A673 (cell line): ENCODE measurements around the gene GNAZ. TPM values are rescaled to one million over a fixed set of nuclear protein-coding genes. Genes with fewer than 3 reads are reported as not detected.

Experiments used
- BruUV-seq: library from RNA; stranded (reverse); fragments of 400-500 nt; replicated peaks from 2 replicates; lab custom pipeline; 2021; lab: Mats Ljungman, UMichigan
- CTCF ChIA-PET: fragments of 300-600 bp; sonication (Branson Sonifier 250); formaldehyde crosslinking; loops from one replicate; lab custom pipeline; 2022; ENCODE audit warnings: antibody characterized with exemption; lab: Charles Lee
- POLR2A ChIA-PET: fragments of 300-600 bp; sonication (Branson Sonifier 250); formaldehyde crosslinking; loops from one replicate; lab custom pipeline; 2022; ENCODE audit warnings: antibody characterized with exemption; ENCODE audit not compliant: low non-redundant PET; lab: Charles Lee
- DNase-seq: peaks from one replicate; pipeline ENCODE4 v3.0.0-alpha.2; 2015; ENCODE audit warnings: low spot score
- H3K27ac ChIP-seq: fragments of 200-600 bp; sonication (generic); 2 replicates; pipeline ENCODE4 v1.5.1; 2016; ENCODE audit warnings: mixed run types, low read depth, mild to moderate bottlenecking, mixed read lengths, antibody characterized with exemption, low read length; ENCODE audit not compliant: poor library complexity, severe bottlenecking
- H3K27me3 ChIP-seq: fragments of 200-600 bp; sonication (generic); replicated peaks from 2 replicates; pipeline ENCODE4 v1.6.1; 2017; ENCODE audit warnings: mixed run types, low read depth, mild to moderate bottlenecking, mixed read lengths, antibody characterized with exemption, low read length; ENCODE audit not compliant: insufficient read depth, poor library complexity
- H3K36me3 ChIP-seq: fragments of 200-600 bp; sonication (generic); 2 replicates; pipeline ENCODE4 v1.6.1; 2016; ENCODE audit warnings: mixed run types, mild to moderate bottlenecking, mixed read lengths, antibody characterized with exemption, low read length; ENCODE audit not compliant: insufficient read depth, poor library complexity, severe bottlenecking
- H3K4me1 ChIP-seq: fragments of 200-600 bp; sonication (generic); 2 replicates; pipeline ENCODE4 v1.6.1; 2017; ENCODE audit warnings: mixed run types, mild to moderate bottlenecking, mixed read lengths, antibody characterized with exemption, low read length; ENCODE audit not compliant: insufficient read depth, poor library complexity, severe bottlenecking
- H3K4me3 ChIP-seq: fragments of 200-600 bp; sonication (generic); 2 replicates; pipeline ENCODE4 v1.5.1; 2016; ENCODE audit warnings: low read depth, mixed run types, mild to moderate bottlenecking, mixed read lengths, low read length; ENCODE audit not compliant: poor library complexity, severe bottlenecking
- H3K9me3 ChIP-seq: fragments of 200-600 bp; sonication (generic); 2 replicates; pipeline ENCODE4 v1.6.1; 2016; ENCODE audit warnings: mixed run types, low read depth, mild to moderate bottlenecking, mixed read lengths, antibody characterized with exemption, low read length; ENCODE audit not compliant: poor library complexity, severe bottlenecking
- EZH2 ChIP-seq: fragments of 200-600 bp; sonication (generic); IDR thresholded peaks from 2 replicates; pipeline ENCODE4 v1.6.1; 2017; ENCODE audit warnings: borderline replicate concordance, low read depth, mild to moderate bottlenecking, mixed read lengths, antibody characterized with exemption, low read length; ENCODE audit not compliant: poor library complexity, severe bottlenecking
- intact Hi-C: fragments of 100-400 bp; cut with micrococcal nuclease; formaldehyde crosslinking; loops from one replicate; pipeline ENCODE4 v1.10.0; 2022; ENCODE audit not compliant: unreplicated experiment
- total RNA-seq: library from RNA; stranded (reverse); gene quantifications from 2 replicates; pipeline ENCODE4 v1.2.3, GENCODE V29; 2021
- TF ChIP-seq, protein P1 (sequence below): fragments of 300-800, 200-600 bp; sonication (generic); conservative IDR thresholded peaks from 2 replicates; pipeline ENCODE4 v1.5.1; 2017; ENCODE audit warnings: low read depth, mild to moderate bottlenecking, antibody characterized with exemption, low read length, moderate library complexity, mixed read lengths

Gene GNAZ
- total RNA-seq, 1 experiment from 2014 or later = 5.1 TPM

DNA sequence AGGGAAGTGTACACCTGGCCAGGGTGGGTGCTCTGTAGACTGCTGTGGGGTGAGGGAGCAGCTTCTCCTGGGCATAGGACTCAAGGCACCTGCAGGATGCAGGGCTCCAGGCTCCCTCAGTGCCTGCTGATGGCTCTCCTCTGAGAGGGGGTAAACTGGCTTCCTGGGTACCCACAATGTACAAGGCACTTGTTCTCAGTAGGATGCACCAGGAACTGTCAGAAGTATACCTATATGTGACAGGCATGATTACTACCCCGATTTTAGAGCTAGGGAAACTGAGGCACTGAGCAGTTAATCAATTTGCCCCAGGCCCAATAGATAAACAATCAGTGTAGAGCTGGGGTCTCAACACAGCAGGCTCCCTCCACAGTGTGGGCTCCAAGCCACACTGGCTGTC, 31.4 kb upstream of the GNAZ start:
- no peak for DNase-seq
- H3K9me3 ChIP-seq = no peaks in the 10 kb centered on the region
- no peaks in the 10 kb centered on the region for H3K27me3 ChIP-seq
- BruUV-seq = no TSS peak
- intact Hi-C loops = no loop called here
- ChIA-PET POLR2A (no interaction called here), CTCF (no interaction called here)
- no peak overlapping the region for H3K4me3 ChIP-seq
- H3K27ac ChIP-seq = no peak overlapping the region
- H3K4me1 ChIP-seq = peaks cover 9% of the 10 kb centered on the region
- H3K36me3 ChIP-seq = no peaks in the 10 kb centered on the region
- TF ChIP-seq EZH2 = no peak
- TF ChIP-seq, protein P1, sequence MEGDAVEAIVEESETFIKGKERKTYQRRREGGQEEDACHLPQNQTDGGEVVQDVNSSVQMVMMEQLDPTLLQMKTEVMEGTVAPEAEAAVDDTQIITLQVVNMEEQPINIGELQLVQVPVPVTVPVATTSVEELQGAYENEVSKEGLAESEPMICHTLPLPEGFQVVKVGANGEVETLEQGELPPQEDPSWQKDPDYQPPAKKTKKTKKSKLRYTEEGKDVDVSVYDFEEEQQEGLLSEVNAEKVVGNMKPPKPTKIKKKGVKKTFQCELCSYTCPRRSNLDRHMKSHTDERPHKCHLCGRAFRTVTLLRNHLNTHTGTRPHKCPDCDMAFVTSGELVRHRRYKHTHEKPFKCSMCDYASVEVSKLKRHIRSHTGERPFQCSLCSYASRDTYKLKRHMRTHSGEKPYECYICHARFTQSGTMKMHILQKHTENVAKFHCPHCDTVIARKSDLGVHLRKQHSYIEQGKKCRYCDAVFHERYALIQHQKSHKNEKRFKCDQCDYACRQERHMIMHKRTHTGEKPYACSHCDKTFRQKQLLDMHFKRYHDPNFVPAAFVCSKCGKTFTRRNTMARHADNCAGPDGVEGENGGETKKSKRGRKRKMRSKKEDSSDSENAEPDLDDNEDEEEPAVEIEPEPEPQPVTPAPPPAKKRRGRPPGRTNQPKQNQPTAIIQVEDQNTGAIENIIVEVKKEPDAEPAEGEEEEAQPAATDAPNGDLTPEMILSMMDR = no peak

DNA sequence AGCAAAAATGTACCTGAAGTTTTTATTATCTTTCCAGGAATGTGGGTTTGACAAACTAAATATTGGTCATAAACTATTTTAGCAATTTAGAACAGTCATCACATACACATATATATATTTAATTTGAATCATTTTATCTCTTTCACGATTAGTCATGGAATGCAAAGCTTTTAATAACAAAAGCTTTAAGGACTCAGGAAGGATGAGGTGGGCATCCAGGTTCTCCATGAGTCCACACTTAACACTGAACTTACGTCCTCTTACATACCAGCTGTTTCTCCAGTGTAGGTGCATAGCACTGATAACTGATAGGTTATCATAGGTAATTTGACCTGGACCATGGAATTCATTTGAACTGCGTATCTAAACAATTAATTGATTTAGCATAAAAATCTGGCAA, 28.1 kb upstream of the GNAZ start:
- DNase-seq = no peak
- Histone ChIP-seq H3K9me3 (no peaks in the 10 kb centered on the region), H3K27ac (no peak overlapping the region), H3K4me1 (peaks cover 1% of the 10 kb centered on the region), H3K27me3 (no peaks in the 10 kb centered on the region), H3K36me3 (no peaks in the 10 kb centered on the region), H3K4me3 (no peak overlapping the region)
- BruUV-seq = no TSS peak
- ChIA-PET CTCF (no interaction called here), POLR2A (no interaction called here)
- intact Hi-C loops = no loop called here
- TF ChIP-seq EZH2 = no peak
- TF ChIP-seq, protein P1 = no peak

DNA sequence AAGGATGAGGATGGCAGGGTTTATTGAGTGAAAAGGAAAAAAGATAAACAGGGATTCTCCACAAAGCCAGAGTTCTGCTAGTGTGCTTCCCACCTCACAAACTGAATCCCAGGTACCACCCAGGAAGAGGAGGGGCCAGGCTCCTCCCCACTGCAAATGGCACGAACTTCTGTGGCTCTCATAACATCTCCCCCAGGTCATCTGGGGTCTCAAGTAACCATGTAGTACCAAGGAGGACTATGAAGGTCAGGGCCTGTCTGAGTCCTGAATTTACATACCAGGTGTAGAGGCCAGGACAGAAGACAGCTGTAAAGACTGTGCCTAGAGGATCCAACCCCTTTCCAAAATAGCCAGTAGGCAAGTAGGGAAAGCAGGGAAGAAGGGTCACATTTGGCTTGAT, 25.7 kb upstream of the GNAZ start:
- Histone ChIP-seq H3K4me1 (no peaks in the 10 kb centered on the region), H3K36me3 (no peaks in the 10 kb centered on the region), H3K27ac (no peak overlapping the region), H3K9me3 (no peaks in the 10 kb centered on the region), H3K4me3 (no peak overlapping the region), H3K27me3 (no peaks in the 10 kb centered on the region)
- POLR2A ChIA-PET = no interaction called here
- BruUV-seq = no TSS peak
- no peak for TF ChIP-seq EZH2
- DNase-seq = no peak
- CTCF ChIA-PET = no interaction called here
- intact Hi-C loops = no loop called here

DNA sequence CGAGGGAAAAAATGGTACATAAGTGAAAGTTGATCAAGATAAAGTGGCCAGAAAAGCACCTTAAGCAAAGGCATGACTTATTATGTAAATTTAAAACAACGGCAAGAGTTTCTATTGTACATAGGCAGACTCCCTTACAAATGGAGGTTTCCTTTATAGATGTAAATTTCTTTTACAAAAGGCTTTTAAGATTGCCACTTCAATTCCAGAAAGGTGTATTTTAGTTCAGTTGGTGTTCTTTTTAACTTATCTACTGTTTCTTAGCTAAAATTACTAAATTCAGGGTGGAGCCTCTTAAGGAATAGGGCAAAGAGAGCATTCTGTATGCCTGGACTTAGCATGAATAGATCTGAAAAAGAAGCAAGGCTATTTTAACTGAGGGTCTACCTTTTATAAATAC, 24.9 kb upstream of the GNAZ start:
- intact Hi-C loops = no loop called here
- TF ChIP-seq, protein P1 = no peak
- no TSS peak for BruUV-seq
- Histone ChIP-seq H3K36me3 (no peaks in the 10 kb centered on the region), H3K27me3 (no peaks in the 10 kb centered on the region), H3K4me1 (no peaks in the 10 kb centered on the region), H3K4me3 (no peak overlapping the region), H3K27ac (no peak overlapping the region), H3K9me3 (no peaks in the 10 kb centered on the region)
- CTCF ChIA-PET = no interaction called here
- no peak for DNase-seq
- POLR2A ChIA-PET = no interaction called here
